RWPE1 (cell line): Measurements from ENCODE around the gene POLE3.
"Not testable (repeated sequence)": the region's sequence is repeated elsewhere in the genome, so short reads cannot be mapped to it uniquely, and the experiment has no call there.

Source experiments
- CTCF ChIA-PET: fragments of 350-600 bp; sonication (Branson Sonifier 250); formaldehyde crosslinking; extraction: SDS; loops from one replicate; lab custom pipeline; 2021; lab: Yijun Ruan, JAX
- POLR2A ChIA-PET: fragments of 400-600 bp; formaldehyde crosslinking; extraction: SDS; loops from one replicate; lab custom pipeline; 2020; ENCODE audit warnings: antibody characterized with exemption; ENCODE audit not compliant: low non-redundant PET; lab: Yijun Ruan, JAX
- DNase-seq: peaks from one replicate; pipeline ENCODE4 v3.0.0; 2012; ENCODE audit warnings: low spot score
- H3K27ac ChIP-seq: fragments of 450-650 bp; 2 replicates; pipeline ENCODE4 v1.5.1; 2017
- TF ChIP-seq, protein P1 (sequence below): fragments of 450-650 bp; conservative IDR thresholded peaks from 2 replicates; pipeline ENCODE4 v1.5.1; 2017; ENCODE audit warnings: low read depth, mild to moderate bottlenecking

Gene POLE3

DNA sequence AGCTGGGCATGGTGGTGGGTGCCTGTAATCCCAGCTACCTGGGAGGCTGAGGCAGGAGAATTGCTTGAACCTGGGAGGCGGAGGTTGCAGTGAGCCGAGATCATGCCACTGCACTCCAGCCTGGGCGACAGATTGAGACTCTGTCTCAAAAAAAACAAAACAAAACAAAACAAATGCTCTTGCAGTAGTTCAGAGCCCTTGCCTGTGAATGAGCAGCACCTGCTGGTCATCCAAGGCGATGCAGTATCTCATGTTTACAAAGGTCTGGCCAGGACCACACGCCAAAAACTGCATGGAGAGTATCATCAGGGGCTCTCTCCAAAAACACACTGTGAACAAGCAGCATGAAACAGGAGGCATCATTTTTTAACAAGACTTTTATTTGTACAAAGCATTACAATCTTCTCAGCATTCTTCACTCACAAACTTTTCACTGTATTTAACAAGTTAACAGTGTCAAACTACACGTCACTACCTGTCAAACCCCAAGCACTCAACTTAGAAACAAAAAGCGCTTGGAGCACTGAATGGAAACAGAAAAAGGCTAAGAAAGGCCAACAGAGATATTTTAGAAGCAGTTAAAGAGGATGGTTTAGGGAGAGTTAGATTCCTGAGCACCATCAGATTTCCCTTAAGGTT is 3.5 kb downstream of the POLE3 start:
- ChIA-PET POLR2A (interaction anchor here (0.7 kb wide), 1 partner anchor 129 kb away, joined by 3 read pairs; no protein-coding TSS in a partner anchor), CTCF (interaction anchor here (0.6 to 1.4 kb wide), 4 partner anchors 96 to 472 kb away, joined by 3 to 4 read pairs (median 4); partner anchors contain the start of genes CDC26 and PRPF4)
- H3K27ac ChIP-seq = peak overlapping the region; percentile 46
- TF ChIP-seq, protein P1, sequence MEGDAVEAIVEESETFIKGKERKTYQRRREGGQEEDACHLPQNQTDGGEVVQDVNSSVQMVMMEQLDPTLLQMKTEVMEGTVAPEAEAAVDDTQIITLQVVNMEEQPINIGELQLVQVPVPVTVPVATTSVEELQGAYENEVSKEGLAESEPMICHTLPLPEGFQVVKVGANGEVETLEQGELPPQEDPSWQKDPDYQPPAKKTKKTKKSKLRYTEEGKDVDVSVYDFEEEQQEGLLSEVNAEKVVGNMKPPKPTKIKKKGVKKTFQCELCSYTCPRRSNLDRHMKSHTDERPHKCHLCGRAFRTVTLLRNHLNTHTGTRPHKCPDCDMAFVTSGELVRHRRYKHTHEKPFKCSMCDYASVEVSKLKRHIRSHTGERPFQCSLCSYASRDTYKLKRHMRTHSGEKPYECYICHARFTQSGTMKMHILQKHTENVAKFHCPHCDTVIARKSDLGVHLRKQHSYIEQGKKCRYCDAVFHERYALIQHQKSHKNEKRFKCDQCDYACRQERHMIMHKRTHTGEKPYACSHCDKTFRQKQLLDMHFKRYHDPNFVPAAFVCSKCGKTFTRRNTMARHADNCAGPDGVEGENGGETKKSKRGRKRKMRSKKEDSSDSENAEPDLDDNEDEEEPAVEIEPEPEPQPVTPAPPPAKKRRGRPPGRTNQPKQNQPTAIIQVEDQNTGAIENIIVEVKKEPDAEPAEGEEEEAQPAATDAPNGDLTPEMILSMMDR = peak; percentile 97
- DNase-seq = peak; percentile 65

DNA sequence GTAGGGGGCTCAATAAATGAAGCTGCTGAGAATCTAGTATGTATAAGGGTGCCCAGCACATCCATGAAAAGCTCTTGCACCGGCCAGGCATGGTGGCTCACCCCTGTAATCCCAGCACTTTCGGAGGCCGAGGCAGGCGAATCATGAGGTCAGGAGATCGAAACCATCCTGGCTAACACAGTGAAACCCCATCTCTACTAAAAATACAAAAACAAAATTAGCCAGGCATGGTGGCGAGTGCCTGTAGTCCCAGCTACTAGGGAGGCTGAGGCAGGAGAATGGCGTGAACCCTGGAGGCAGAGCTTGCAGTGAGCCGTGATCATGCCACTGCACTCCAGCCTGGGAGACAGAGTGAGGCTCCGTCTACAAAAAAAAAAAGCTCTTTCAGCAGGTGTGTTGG is 4.1 kb downstream of the POLE3 start:
- POLR2A ChIA-PET = interaction anchor here (0.5 to 0.7 kb wide), 2 partner anchors 30 to 129 kb away, joined by 3 read pairs; no protein-coding TSS in a partner anchor
- CTCF ChIA-PET = interaction anchor here (0.6 to 1.4 kb wide), 4 partner anchors 95 to 472 kb away, joined by 3 to 4 read pairs (median 4); no protein-coding TSS in a partner anchor
- peak overlapping the region; percentile 46 for H3K27ac ChIP-seq
- DNase-seq = not testable (repeated sequence)

DNA sequence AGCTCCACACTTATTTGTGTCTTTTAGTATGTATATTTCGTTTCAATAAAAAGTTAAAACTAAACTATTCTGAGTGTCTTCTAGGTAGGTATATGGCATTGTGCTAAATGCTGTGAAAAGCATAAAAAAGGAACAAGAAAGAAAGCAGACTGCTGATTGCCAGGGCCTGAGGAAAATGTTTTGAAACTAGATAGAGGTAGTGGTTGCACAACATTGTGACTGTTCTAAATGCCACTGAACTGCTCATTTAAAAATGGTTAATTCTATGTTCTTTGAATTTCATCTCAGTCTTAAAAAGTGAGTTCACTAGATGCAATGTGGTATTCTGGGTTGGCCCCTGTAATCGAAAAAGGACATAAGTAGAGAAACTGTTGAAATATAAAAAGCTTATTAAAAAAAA is 6.8 kb downstream of the POLE3 start:
- no peak for DNase-seq
- CTCF ChIA-PET = no interaction called here
- H3K27ac ChIP-seq = no peak overlapping the region
- POLR2A ChIA-PET = interaction anchor here (0.7 kb wide), 1 partner anchor 258 kb away, joined by 12 read pairs; no protein-coding TSS in a partner anchor
- TF ChIP-seq, protein P1 = no peak

DNA sequence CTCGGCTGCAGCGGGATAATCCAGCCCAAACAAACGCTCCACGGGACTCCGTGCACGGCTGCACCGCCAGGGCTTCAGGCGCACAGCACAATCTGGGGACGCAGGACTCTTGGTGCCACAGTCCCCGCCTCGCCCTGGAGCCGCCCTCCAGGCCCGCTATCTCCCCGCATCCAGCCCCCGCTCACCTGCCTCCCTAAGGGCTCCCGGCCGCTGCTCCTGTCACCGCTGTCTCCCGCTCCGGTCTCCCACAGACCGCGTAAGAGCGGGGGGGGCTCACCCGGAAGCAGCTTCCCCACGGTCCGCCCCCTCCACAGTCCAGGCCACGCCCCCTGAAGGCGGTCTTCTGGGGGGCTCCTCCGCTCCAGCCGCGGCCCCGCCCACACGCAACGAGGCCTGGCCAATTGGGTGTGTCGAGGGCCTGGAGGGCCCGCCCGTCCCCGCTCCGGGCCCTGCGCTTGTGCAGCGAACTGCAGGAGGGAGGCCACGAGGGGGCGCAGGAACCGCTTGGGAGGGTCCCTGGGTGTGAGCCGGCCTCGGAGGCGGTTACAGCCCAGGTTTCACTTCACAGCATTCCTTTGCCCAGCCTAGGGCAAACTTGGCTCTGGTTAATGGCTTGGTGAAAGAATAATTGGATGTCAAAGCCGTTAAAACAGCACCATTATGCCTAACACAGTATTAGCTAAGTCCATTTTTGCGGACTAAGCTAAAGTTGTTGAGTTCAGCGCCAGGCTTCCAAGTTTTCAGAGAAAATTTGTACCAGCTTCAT is 9.3 kb downstream of the POLE3 start, which contains the start of gene ALAD:
TSS of gene ALAD (minus strand) at position 258 of the 766 bp plus-strand sequence. CDS start 7,725 bp downstream, outside the sequence.
- ChIA-PET CTCF (interaction anchor here (0.5 to 1.8 kb wide), 23 partner anchors 9 to 259 kb away, joined by 3 to 9 read pairs (median 4); partner anchors contain the start of genes C9orf43, CDC26, POLE3 and PRPF4), POLR2A (interaction anchor here (0.6 to 1.0 kb wide), 3 partner anchors 25 to 110 kb away, joined by 3 to 8 read pairs (median 4); partner anchors contain the start of gene HDHD3)
- peak within 1 kb of the TSS; percentile 65 for H3K27ac ChIP-seq
- DNase-seq = peak; percentile 100
- TF ChIP-seq, protein P1 = peak; percentile 100

DNA sequence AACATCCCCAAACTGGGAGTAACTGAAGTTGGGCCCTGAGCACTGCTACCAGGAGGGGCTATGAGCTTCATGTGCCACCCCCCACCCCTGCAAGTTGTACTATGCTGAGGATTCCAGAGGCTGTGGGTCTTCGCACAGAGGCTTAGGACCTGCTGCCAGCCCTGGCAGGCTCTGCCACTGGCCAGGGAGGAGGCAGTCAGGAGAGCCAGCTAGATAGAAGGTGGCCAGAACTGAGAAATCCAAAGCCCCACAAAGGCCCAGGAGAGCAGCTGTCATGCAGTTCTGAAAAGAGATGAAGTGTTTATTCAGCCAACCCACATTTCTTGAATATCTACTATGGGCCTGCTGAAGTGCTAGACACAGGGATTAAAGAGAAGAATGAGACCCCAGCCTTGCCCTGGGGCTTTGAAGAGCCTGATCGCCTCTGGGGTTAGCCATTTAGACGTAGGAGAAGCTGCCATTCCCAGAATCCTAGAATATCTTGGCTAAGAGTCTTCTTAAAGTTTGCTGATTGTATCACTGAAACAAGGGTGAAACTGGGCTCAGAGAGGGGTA is 10.8 kb downstream of the POLE3 start:
- DNase-seq = no peak
- CTCF ChIA-PET = interaction anchor here (0.6 to 1.4 kb wide), 2 partner anchors 60 to 256 kb away, joined by 3 to 6 read pairs; partner anchors contain the start of gene WDR31
- H3K27ac ChIP-seq = peak overlapping the region; percentile 65; the same call in 1 of the 2 replicates
- TF ChIP-seq, protein P1 = no peak
- POLR2A ChIA-PET = interaction anchor here (1.5 kb wide), 1 partner anchor 10 kb away, joined by 3 read pairs; the partner anchor contains the start of genes C9orf43 and POLE3

DNA sequence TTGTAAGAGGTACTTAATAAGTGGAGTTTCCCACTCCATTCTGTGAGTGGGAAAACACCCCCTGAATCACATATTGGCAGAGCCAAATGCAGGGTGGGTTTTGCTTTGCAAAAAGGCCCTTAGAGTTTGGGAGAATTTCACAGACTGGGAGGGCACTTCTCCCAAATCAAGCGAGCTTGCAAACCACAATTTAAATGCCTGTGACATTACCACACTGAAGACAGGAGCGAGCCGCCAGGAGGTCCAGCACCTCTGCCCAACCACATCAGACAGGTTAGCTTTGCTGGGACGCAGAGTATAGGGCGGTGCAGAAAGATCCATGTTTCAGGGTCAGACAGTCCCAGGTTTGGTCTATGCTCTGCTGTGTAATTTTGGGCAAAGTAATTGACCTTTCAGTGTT is 11.7 kb downstream of the POLE3 start:
- H3K27ac ChIP-seq = no peak overlapping the region
- DNase-seq = no peak
- ChIA-PET POLR2A (interaction anchor here (1.5 kb wide), 1 partner anchor 11 kb away, joined by 3 read pairs; the partner anchor contains the start of genes C9orf43 and POLE3), CTCF (interaction anchor here (0.6 to 1.4 kb wide), 5 partner anchors 15 to 554 kb away, joined by 3 to 6 read pairs (median 3); no protein-coding TSS in a partner anchor)
- TF ChIP-seq, protein P1 = no peak
